NT2/D1 (cell line): ENCODE measurements around the gene ZNF536.

ENCODE experiments used
- SUZ12 ChIP-seq: IDR thresholded peaks from 2 replicates; pipeline ENCODE4 v1.6.1; 2011; ENCODE audit not compliant: insufficient read length, insufficient read depth; ENCODE audit errors: extremely low read depth
- YY1 ChIP-seq: IDR thresholded peaks from 2 replicates; pipeline ENCODE4 v1.6.1; 2011; ENCODE audit not compliant: insufficient read length, insufficient read depth
- ZNF274 ChIP-seq: IDR thresholded peaks from 2 replicates; pipeline ENCODE4 v1.6.1; 2011; ENCODE audit warnings: mild to moderate bottlenecking, low read depth, low read length

DNA sequence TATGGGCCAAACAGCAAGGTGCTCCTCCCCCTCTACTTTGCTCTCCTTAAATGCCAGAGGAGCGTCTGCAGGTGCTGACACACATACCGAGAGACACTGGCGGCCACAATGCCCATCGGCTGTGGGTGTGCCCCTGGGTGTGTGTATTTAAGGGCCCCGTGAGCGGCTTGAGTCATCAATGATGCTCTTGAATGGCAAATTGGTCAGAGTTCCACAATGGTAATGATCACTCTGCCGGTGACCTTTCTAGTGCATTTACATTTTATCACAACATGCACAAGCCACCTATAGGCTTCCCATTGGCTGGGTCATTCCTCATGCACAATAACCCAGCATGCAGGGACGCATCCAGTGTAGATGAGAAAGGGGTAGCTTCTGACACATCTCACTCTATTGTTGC is 124.8 kb downstream of the ZNF536 start:
- TF ChIP-seq ZNF274, result no peak
- no peak for TF ChIP-seq YY1
- TF ChIP-seq SUZ12, result no peak
